Body of pancreas (tissue), 4 donors: ENCODE results near the gene IER3. TPM values are rescaled to one million over a fixed set of nuclear protein-coding genes. Genes with fewer than 3 reads are reported as not detected.
"Not testable (repeated sequence)": the region's sequence is repeated elsewhere in the genome, so short reads cannot be mapped to it uniquely, and the experiment has no call there.

Experiments
- ATAC-seq: fragments of 150-250 bp; one replicate; pipeline ENCODE4 v1.9.1; 2016
- DNase-seq, 4 donors: peaks; one replicate each; pipeline ENCODE4 v3.0.0-alpha.2; 2019
- H3K27ac ChIP-seq, 4 donors: fragments of 200-600 bp; sonication (generic); 1 replicate in 3 of 4; 2 replicates in 1 of 4; pipeline versions ENCODE4 v1.5.1 to v1.6.1; 2016 to 2019; ENCODE audit warnings: mild to moderate bottlenecking in 1 of 4, mixed read lengths in 1 of 4, moderate library complexity in 1 of 4
- H3K27me3 ChIP-seq, 2 donors: fragments of 200-600 bp; sonication (generic); one replicate each; pipeline ENCODE4 v1.6.0; 2016; ENCODE audit warnings: mild to moderate bottlenecking in 1 of 2
- H3K36me3 ChIP-seq, 2 donors: fragments of 200-600 bp; sonication (generic); replicated peaks in 1 of 2; 2 replicates each; pipeline ENCODE4 v1.5.1; 2016; ENCODE audit warnings: low read depth in 2 of 2; ENCODE audit not compliant: insufficient read depth in 1 of 2
- H3K4me1 ChIP-seq: fragments of 200-600 bp; sonication (generic); one replicate; pipeline ENCODE4 v1.6.0; 2016
- H3K4me3 ChIP-seq, 2 donors: fragments of 200-600 bp; sonication (generic); 1 replicate in 1 of 2; 2 replicates in 1 of 2; pipeline ENCODE4 v1.5.1; 2016 to 2019
- H3K9me3 ChIP-seq, 3 donors: fragments of 200-600 bp; sonication (generic); 1 replicate in 2 of 3; 2 replicates in 1 of 3; pipeline ENCODE4 v1.5.1; 2016
- CTCF ChIP-seq, 7 experiments: fragments of 450-650 bp in 4 of 7; fragments of 200-600 bp in 3 of 7; sonication (generic) in 3 of 7; IDR thresholded peaks; one replicate each; pipeline ENCODE4 v1.5.1; 2016 to 2019; ENCODE audit warnings: antibody characterized with exemption in 7 of 7
- POLR2A ChIP-seq, 3 donors: fragments of 450-650 bp; IDR thresholded peaks; one replicate each; pipeline ENCODE4 v1.6.1; 2016; ENCODE audit warnings: antibody characterized with exemption in 3 of 3, mild to moderate bottlenecking in 2 of 3
- WGBS, 2 donors: methylation state at CpG; one replicate each; pipeline ENCODE4 v1.1.5; 2017; 5-methylcytosine and 5-hydroxymethylcytosine counted together
- intact Hi-C: fragments of 100-400 bp; cut with DNase I; formaldehyde crosslinking; loops from one replicate; pipeline ENCODE4 v1.15.1; 2023
- total RNA-seq, 2 donors: library from RNA; depleted of rRNA; stranded (reverse); fragments of >200 nt; gene quantifications; one replicate each; pipeline ENCODE4 v1.1.0, GENCODE V29; 2016

IER3 gene
- total RNA-seq, 2 donors from 2014 or later, result 46.4 to 60.3 TPM

GRCh38 chr6:30722280-30723112 is 21.9 kb downstream of the IER3 start:
- H3K27ac ChIP-seq, result peak overlapping the region; percentile 90 to 97 (median 90)
- DNase-seq (peak; percentile 78 to 88 (median 84)), ATAC-seq (peak; percentile 8)
- 24 to 27% methylated on average over 27 of the region's 27 CpGs for WGBS, 2 donors
- TF ChIP-seq CTCF (IDR thresholded peaks at IDR 0.05) (peak; percentile 90 to 98 (median 95)), POLR2A (IDR thresholded peaks at IDR 0.05) (no peak)
- intact Hi-C loops, result no loop called here
- no peaks in the 10 kb centered on the region for H3K27me3 ChIP-seq
- peaks cover 9 to 24% of the 10 kb centered on the region in 2 donors for H3K36me3 ChIP-seq
- H3K9me3 ChIP-seq, result no peaks in the 10 kb centered on the region
- H3K4me3 ChIP-seq, result peak overlapping the region in 1 of 2 donors; percentile 42
- H3K4me1 ChIP-seq, result peaks cover 50% of the 10 kb centered on the region

- Histone ChIP-seq H3K27ac (peak overlapping the region; percentile 90 to 97 (median 90)), H3K4me3 (peak overlapping the region; percentile 2 to 42), H3K36me3 (peaks cover 9 to 20% of the 10 kb centered on the region in 2 donors), H3K4me1 (peaks cover 50% of the 10 kb centered on the region)
- ATAC-seq, H3K27me3 ChIP-seq, DNase-seq, intact Hi-C loops, H3K9me3 ChIP-seq: not testable (repeated sequence)
- 18 to 52% methylated on average over 10 of the region's 10 CpGs for WGBS, 2 donors
Measured at GRCh38 chr6:30722025-30722279, 22.4 kb downstream of the IER3 start.

GRCh38 chr6:30721198-30722024 is 22.9 kb downstream of the IER3 start:
- WGBS, 2 donors, result 3 to 12% methylated on average over 29 to 71 of the region's 71 CpGs
- peak overlapping the region; percentile 80 to 86 for H3K4me3 ChIP-seq
- intact Hi-C loops, result no loop called here
- ATAC-seq, result peak; percentile 60
- peak overlapping the region; percentile 90 to 97 (median 90) for H3K27ac ChIP-seq
- DNase-seq, result peak; percentile 91 to 93 (median 92)
- H3K4me1 ChIP-seq, result peaks cover 55% of the 10 kb centered on the region
- H3K36me3 ChIP-seq, result peaks cover 9 to 19% of the 10 kb centered on the region in 2 donors
- H3K9me3 ChIP-seq, result no peaks in the 10 kb centered on the region
- TF ChIP-seq CTCF (IDR thresholded peaks at IDR 0.05), result peak; percentile 32 to 79 (median 61)
- peak in 2 of 3 donors; percentile 37 to 39 for TF ChIP-seq POLR2A (IDR thresholded peaks at IDR 0.05)
- H3K27me3 ChIP-seq, result no peaks in the 10 kb centered on the region

- no peaks in the 10 kb centered on the region for H3K9me3 ChIP-seq
- peaks cover 60% of the 10 kb centered on the region for H3K4me1 ChIP-seq
- H3K4me3 ChIP-seq, result peak overlapping the region; percentile 80 to 86
- WGBS, 2 donors, result 0% methylated on average over 24 to 29 of the region's 29 CpGs
- peak overlapping the region; percentile 90 to 97 (median 90) for H3K27ac ChIP-seq
- intact Hi-C loops, result no loop called here
- H3K27me3 ChIP-seq, result no peaks in the 10 kb centered on the region
- peak; percentile 69 to 79 (median 72) for DNase-seq
- TF ChIP-seq CTCF (IDR thresholded peaks at IDR 0.05) (no peak), POLR2A (IDR thresholded peaks at IDR 0.05) (no peak)
- no peak for ATAC-seq
- peaks cover 9 to 19% of the 10 kb centered on the region in 2 donors for H3K36me3 ChIP-seq
Measured at GRCh38 chr6:30720738-30721197, 23.6 kb downstream of the IER3 start.
